ENCODE data around the gene SNX18. TPM values are rescaled to one million over a fixed set of nuclear protein-coding genes. Genes with fewer than 3 reads are reported as not detected.

The SNX18 gene
- total RNA-seq, 1 experiment from 2014 or later: 14.3 TPM

- no peaks in the 10 kb centered on the region for H3K27me3 ChIP-seq (ENCODE audit: low read length)
- ATAC-seq (no peak), DNase-seq (no peak)
- TF ChIP-seq EZH2phosphoT487 (IDR thresholded peaks at IDR 0.05; ENCODE audit: borderline replicate concordance, low read length) (no peak), EZH2 (IDR thresholded peaks at IDR 0.05; ENCODE audit: low read length, unreplicated experiment) (no peak), CTCF (conservative IDR thresholded peaks at IDR 0.05; ENCODE audit: low read depth, low read length) (no peak)
- intact Hi-C loops (cut with micrococcal nuclease): no loop called here
- no peaks in the 10 kb centered on the region for H3F3A ChIP-seq (ENCODE audit: low read length, unreplicated experiment)
- H3K4me3 ChIP-seq (ENCODE audit: low read length): no peak overlapping the region
- no peak overlapping the region for H3K27ac ChIP-seq (ENCODE audit: low read length)
- no peaks in the 10 kb centered on the region for H3K9me2 ChIP-seq (replicated peaks; ENCODE audit: low read length)
- H3K9ac ChIP-seq (ENCODE audit: low read length): no peak overlapping the region
- POLR2A ChIA-PET (ENCODE audit: unreplicated experiment): no interaction called here
- no peaks in the 10 kb centered on the region for H4K20me1 ChIP-seq (ENCODE audit: low read length)
- H3K9me3 ChIP-seq (ENCODE audit: low read length): no peaks in the 10 kb centered on the region
- BruUV-seq (replicated peaks): no TSS peak
- H2AFZ ChIP-seq (ENCODE audit: low read length): no peak overlapping the region
- H3K36me3 ChIP-seq (ENCODE audit: low read depth, low read length): no peaks in the 10 kb centered on the region
- CTCF ChIA-PET: no interaction called here
- no peak overlapping the region for H3K4me2 ChIP-seq (ENCODE audit: low read length)
- H3K4me1 ChIP-seq (ENCODE audit: insufficient read depth, low read length): no peaks in the 10 kb centered on the region
- no peaks in the 10 kb centered on the region for H3K79me2 ChIP-seq (ENCODE audit: low read length)
These were observed 60.0 kb downstream of the SNX18 start for GRCh38 chr5:54577528-54577927.

- no peak for ATAC-seq
- no TSS peak for BruUV-seq (replicated peaks)
- TF ChIP-seq CTCF (conservative IDR thresholded peaks at IDR 0.05; ENCODE audit: low read depth, low read length) (no peak), EZH2 (IDR thresholded peaks at IDR 0.05; ENCODE audit: low read length, unreplicated experiment) (no peak), EZH2phosphoT487 (IDR thresholded peaks at IDR 0.05; ENCODE audit: borderline replicate concordance, low read length) (no peak)
- Histone ChIP-seq H3F3A (ENCODE audit: low read length, unreplicated experiment) (no peaks in the 10 kb centered on the region), H3K36me3 (ENCODE audit: low read depth, low read length) (no peaks in the 10 kb centered on the region), H3K4me3 (ENCODE audit: low read length) (no peak overlapping the region), H3K4me1 (ENCODE audit: insufficient read depth, low read length) (no peaks in the 10 kb centered on the region), H4K20me1 (ENCODE audit: low read length) (no peaks in the 10 kb centered on the region), H3K9me2 (replicated peaks; ENCODE audit: low read length) (no peaks in the 10 kb centered on the region), H3K27me3 (ENCODE audit: low read length) (no peaks in the 10 kb centered on the region), H3K4me2 (ENCODE audit: low read length) (no peak overlapping the region), H2AFZ (ENCODE audit: low read length) (no peak overlapping the region), H3K79me2 (ENCODE audit: low read length) (no peaks in the 10 kb centered on the region), H3K27ac (ENCODE audit: low read length) (no peak overlapping the region), H3K9me3 (ENCODE audit: low read length) (no peaks in the 10 kb centered on the region), H3K9ac (ENCODE audit: low read length) (no peak overlapping the region)
- ChIA-PET POLR2A (ENCODE audit: unreplicated experiment) (no interaction called here), CTCF (interaction anchor here (0.5 kb wide), 1 partner anchor 594 kb away, joined by 4 read pairs; no protein-coding TSS in a partner anchor)
- DNase-seq: no peak
- intact Hi-C loops (cut with micrococcal nuclease): no loop called here
These were observed 60.5 kb downstream of the SNX18 start for GRCh38 chr5:54577937-54578653.

- no peaks in the 10 kb centered on the region for H3K36me3 ChIP-seq (ENCODE audit: low read depth, low read length)
- BruUV-seq (replicated peaks): no TSS peak
- ATAC-seq (no peak; the same call in 1 of the 2 replicates), DNase-seq (no peak)
- H3K4me3 ChIP-seq (ENCODE audit: low read length): no peak overlapping the region
- no peak overlapping the region for H3K27ac ChIP-seq (ENCODE audit: low read length)
- no peak overlapping the region for H3K4me2 ChIP-seq (ENCODE audit: low read length)
- H4K20me1 ChIP-seq (ENCODE audit: low read length): no peaks in the 10 kb centered on the region
- TF ChIP-seq CTCF (conservative IDR thresholded peaks at IDR 0.05; ENCODE audit: low read depth, low read length) (no peak), EZH2 (IDR thresholded peaks at IDR 0.05; ENCODE audit: low read length, unreplicated experiment) (no peak), EZH2phosphoT487 (IDR thresholded peaks at IDR 0.05; ENCODE audit: borderline replicate concordance, low read length) (no peak)
- no peaks in the 10 kb centered on the region for H3K79me2 ChIP-seq (ENCODE audit: low read length)
- H3F3A ChIP-seq (ENCODE audit: low read length, unreplicated experiment): no peaks in the 10 kb centered on the region
- POLR2A ChIA-PET (ENCODE audit: unreplicated experiment): no interaction called here
- H3K4me1 ChIP-seq (ENCODE audit: insufficient read depth, low read length): no peaks in the 10 kb centered on the region
- CTCF ChIA-PET: no interaction called here
- H3K9me2 ChIP-seq (replicated peaks; ENCODE audit: low read length): no peaks in the 10 kb centered on the region
- no peak overlapping the region for H2AFZ ChIP-seq (ENCODE audit: low read length)
- H3K9me3 ChIP-seq (ENCODE audit: low read length): no peaks in the 10 kb centered on the region
- H3K27me3 ChIP-seq (ENCODE audit: low read length): no peaks in the 10 kb centered on the region
- intact Hi-C loops (cut with micrococcal nuclease): no loop called here
- no peak overlapping the region for H3K9ac ChIP-seq (ENCODE audit: low read length)
These were observed 62.2 kb downstream of the SNX18 start for GRCh38 chr5:54579591-54580295.
